CD4-positive, alpha-beta T cell treated with Interleukin-4 for 4 hours (primary cell): ENCODE measurements around the gene RFX5.
"Not testable (repeated sequence)": the region's sequence is repeated elsewhere in the genome, so short reads cannot be mapped to it uniquely, and the experiment has no call there.

Experiments used
- DNase-seq: peaks from one replicate; pipeline ENCODE4 v3.0.0-alpha.2; 2020

Gene RFX5

DNA sequence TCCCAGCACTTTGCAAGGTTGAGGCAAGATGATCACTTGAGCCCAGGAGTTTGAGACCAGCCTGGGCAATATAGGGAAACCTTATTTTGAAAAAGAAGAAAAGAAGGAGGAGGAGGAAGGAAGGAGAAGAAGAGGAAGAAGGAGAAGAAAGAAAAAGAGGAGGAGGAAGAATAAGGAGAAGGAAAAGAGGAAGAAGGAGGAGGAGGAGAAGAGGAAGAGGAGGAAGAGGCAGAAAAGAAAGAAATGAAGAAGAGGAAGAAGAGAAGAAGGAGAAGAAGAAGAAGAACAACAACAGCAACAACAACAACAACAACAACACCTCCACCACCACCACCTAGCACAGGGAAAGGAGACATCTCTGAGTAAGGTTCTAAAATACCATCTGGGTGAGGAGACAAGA, 14.8 kb upstream of the RFX5 start:
- no peak for DNase-seq

DNA sequence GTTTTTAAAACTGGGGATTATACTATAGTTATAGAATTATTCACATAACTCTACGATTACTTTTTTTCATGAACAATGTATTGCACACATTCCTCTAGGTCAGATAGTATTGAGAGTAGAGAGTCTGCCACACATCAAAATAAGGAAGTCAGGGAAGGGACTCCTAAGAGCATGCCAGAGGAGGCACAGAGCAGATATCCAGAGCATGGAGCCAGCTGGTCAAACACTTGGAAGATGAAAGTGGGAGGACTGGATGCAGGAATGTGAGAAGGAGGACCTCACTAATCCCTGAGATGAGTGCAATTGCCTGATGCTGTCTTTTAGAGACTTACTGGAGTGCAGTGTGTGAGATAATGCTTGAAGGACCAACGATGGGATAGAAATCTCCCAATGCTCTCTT, 9.6 kb upstream of the RFX5 start:
- DNase-seq, result no peak

- no peak for DNase-seq
These were observed 5.1 kb upstream of the RFX5 start for GRCh38 chr1:151352021-151352718.

DNA sequence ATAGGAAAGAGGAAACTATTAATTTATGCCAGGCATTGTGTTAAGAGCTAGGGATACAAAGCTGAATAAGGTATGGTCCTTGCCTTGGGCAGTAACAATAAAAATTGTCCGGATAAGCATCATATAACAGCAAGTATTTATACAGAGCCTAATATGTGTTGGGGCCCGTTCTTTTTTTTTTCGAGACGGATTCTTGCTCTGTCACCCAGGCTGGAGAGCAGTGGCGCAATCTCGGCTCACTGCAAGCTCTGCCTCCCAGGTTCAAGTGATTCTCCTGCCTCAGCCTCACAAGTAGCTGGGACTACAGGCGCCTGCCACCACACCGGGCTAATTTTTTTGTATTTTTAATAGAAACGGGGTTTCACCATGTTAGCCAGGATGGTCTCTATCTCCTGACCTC, 3.3 kb upstream of the RFX5 start:
- not testable (repeated sequence) for DNase-seq

GRCh38 chr1:151347523-151348246, 633 bp upstream of the RFX5 start:
- no peak for DNase-seq

GRCh38 chr1:151346082-151346768, 827 bp downstream of the RFX5 start:
- DNase-seq, result no peak

- DNase-seq, result no peak
These were observed 2.8 kb downstream of the RFX5 start for GRCh38 chr1:151344291-151344690.

GRCh38 chr1:151343587-151343986, 3.5 kb downstream of the RFX5 start:
- no peak for DNase-seq

GRCh38 chr1:151342569-151342968, 4.5 kb downstream of the RFX5 start:
- no peak for DNase-seq

DNA sequence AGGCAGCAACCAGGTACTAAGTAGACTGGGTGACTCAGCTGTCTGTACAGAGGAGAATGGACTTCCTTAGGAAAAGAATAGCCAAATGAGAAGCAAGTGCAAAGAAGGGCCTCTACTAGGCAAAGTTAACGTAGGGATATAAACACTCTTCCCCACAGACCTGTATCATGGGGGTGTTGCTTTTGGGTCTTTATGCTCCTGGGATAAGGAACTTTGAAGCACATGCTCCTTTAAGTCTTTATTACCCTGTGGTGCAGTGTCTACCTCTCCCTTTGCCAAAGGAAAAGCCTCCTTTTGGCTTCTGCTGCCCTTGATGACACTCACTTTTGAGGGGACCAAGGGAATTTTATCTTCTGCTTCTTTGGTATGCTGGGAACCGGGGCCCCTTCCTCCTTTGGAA, 5.0 kb downstream of the RFX5 start:
- DNase-seq, result no peak

DNA sequence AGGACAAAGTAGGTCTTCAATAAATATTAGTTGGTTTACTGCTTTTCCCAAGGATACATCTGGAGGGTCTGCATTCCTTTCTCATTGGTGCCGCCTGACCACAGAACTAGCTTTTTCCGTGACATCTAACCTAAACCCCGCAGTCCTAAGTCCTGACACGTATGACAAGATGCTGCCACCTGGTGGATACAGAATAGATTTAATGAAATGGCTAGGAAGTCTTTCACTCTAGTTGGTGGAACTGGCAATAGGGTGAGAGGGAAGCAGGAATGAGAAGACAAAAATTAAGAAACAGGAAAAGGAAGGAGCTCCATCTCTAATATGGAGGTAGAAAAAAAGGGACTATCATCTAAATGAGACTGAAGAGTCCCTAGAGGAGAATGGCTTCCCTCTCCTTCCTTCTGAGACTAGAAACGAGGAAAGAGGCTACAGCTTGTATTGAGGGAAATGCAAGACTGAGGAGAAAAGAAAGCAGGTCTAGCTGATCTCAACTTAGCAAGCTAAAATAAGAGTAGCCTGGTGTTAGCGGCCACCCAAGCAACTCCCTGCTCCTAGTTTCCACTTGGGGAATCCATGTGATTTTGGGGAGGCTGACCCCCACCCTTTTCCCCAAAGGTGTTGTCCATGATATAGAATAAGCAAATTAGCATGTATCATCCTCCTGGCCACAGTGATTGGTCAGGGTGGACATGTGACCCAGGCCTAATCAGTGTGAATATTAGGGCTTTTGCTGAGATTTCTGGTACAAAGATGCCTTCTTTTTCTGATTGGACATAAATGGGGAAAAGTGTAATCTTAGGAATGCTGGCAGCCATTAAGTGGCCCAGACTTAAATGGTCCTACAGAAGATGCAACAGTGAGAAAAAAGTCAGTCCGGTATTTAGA, 5.9 kb downstream of the RFX5 start:
- peak; percentile 77 for DNase-seq

- no peak for DNase-seq
These were observed 10.5 kb downstream of the RFX5 start for GRCh38 chr1:151336556-151336955.

- DNase-seq, result no peak
These were observed 12.2 kb downstream of the RFX5 start for GRCh38 chr1:151334822-151335221.

- DNase-seq, result no peak
These were observed 19.0 kb downstream of the RFX5 start for GRCh38 chr1:151327903-151328674.

DNA sequence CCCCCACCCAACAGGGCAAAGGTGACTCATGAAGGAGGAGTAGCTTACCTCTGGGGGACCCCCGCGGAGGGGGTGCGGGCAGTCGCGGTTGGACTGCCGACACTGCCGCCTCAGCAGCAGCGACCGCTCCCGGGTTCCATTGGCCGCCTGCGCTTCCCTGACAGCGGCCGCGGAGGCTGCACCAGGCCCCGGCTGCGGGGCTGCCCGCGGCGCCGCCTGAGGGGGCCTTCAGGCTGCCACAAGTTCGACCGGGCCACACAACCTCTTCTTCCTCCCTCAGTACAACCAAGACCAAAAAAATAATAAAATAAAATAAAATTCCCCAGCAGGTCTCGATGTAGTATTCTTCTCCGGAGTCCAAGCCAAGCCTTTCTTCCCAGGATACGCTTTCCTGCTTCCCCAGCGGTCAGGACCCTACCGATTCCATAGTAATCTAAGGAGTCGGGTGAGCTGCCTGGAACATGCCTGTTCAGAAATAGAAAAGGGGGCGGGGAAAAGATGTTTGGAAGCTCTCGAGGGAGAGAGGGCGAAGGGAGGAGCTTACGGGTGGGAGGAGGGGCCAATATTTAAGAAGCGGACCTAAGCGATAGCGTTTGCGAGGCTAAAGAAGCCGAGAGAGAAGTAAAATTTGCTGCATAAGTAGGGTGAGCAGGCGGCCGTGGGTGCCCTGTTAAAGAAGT, 19.7 kb downstream of the RFX5 start, which contains the start of gene PI4KB:
PI4KB (minus strand) TSS at position 194 of the 680 bp plus-strand sequence. CDS start 10,935 bp downstream, outside the sequence.
- peak; percentile 96 for DNase-seq

GRCh38 chr1:151326619-151327222, 20.3 kb downstream of the RFX5 start:
- DNase-seq, result peak; percentile 75

DNA sequence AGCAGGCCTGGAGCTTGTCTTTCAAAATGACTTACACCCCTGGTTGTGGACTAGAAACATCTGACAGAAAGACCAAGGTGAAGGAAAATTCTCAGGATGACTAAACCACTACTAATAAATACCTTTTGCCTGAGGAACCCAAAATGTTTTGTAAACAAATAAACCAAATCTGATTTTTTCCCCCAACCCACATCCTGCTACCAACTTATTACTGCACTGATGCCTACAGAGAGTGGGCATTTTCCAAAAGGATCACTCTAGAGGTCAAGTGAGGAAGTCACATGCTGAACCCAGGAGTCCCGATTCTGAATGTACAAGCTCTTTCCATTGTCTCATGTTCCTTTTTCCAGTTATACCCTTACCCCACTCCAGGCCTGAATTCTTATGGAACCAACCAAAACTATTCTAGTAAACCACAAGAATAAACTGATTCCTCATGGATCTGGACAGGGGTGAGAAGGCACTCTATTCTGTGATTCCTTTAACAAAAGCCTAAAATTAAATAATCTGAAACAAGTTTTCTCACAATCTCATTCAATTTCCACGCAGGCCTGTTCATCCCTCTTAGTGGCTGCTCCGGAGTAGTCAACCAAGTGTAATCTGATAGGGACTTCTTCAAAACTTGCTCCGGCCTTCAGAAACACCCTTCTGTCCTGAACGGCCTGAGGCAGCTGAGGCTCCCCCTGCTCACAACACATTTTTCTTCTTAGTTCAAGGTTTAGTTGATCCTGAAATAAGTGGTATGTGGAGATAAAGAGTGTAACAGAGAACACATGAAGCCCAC, 21.2 kb downstream of the RFX5 start:
- DNase-seq, result no peak

DNA sequence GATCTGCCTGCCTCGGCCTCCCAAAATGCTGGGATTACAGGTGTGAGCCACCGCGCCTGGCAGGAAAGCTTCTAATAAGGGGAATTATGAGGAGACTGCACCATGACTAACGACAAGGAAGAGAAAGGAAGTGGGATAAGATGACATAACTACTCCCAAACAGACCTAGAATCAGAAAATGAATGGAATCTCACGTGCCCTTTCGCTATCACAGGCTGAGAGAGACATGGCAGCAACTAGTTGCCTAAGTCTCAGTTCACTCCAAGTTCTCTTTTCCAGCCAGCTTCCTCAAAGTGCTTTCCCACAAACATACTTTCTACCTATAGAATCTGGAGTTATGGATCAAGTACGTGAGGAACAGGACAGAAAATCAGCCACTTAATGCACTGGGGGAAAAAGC, 21.8 kb downstream of the RFX5 start:
- DNase-seq, result no peak

- DNase-seq, result no peak
These were observed 22.6 kb downstream of the RFX5 start for GRCh38 chr1:151324390-151324930.

GRCh38 chr1:151318975-151319374, 28.1 kb downstream of the RFX5 start:
- no peak for DNase-seq
